Glomerular endothelial cell (primary cell): ENCODE data around the gene USH2A. TPM values are rescaled to one million over a fixed set of nuclear protein-coding genes. Genes with fewer than 3 reads are reported as not detected.

Experiments used
- DNase-seq: peaks from one replicate; pipeline ENCODE4 v3.0.0-alpha.2; 2011; ENCODE audit warnings: low read depth, low spot score; ENCODE audit errors: extremely low read depth
- total RNA-seq: library from RNA; depleted of rRNA; stranded (reverse); fragments of >200 nt; gene quantifications from 2 replicates; pipeline ENCODE4 v1.2.3, GENCODE V29; 2015

Gene USH2A
- total RNA-seq, 1 donor from 2014 or later: not detected

GRCh38 chr1:215830226-215830810 lies 592.9 kb downstream of the USH2A start:
- DNase-seq: no peak

GRCh38 chr1:215825056-215825455 lies 598.2 kb downstream of the USH2A start:
- DNase-seq: no peak

GRCh38 chr1:215824245-215824644 lies 599.0 kb downstream of the USH2A start:
- DNase-seq: no peak

- DNase-seq: no peak
Observed at GRCh38 chr1:215819114-215819513, 604.1 kb downstream of the USH2A start.

- DNase-seq: no peak
Observed at GRCh38 chr1:215807911-215808436, 615.3 kb downstream of the USH2A start.

GRCh38 chr1:215807218-215807617 lies 616.0 kb downstream of the USH2A start:
- no peak for DNase-seq

- no peak for DNase-seq
Observed at GRCh38 chr1:215797859-215798258, 625.4 kb downstream of the USH2A start.

GRCh38 chr1:215794156-215794555 lies 629.1 kb downstream of the USH2A start:
- no peak for DNase-seq

GRCh38 chr1:215793180-215793579 lies 630.1 kb downstream of the USH2A start:
- no peak for DNase-seq

GRCh38 chr1:215792446-215792845 lies 630.8 kb downstream of the USH2A start:
- DNase-seq: no peak

GRCh38 chr1:215789981-215790380 lies 633.3 kb downstream of the USH2A start:
- no peak for DNase-seq

- no peak for DNase-seq
Observed at GRCh38 chr1:215786997-215787396, 636.3 kb downstream of the USH2A start.

- no peak for DNase-seq
Observed at GRCh38 chr1:215780641-215781040, 642.6 kb downstream of the USH2A start.

- DNase-seq: no peak
Observed at GRCh38 chr1:215780139-215780538, 643.1 kb downstream of the USH2A start.

GRCh38 chr1:215779729-215780128 lies 643.5 kb downstream of the USH2A start:
- no peak for DNase-seq

- no peak for DNase-seq
Observed at GRCh38 chr1:215777370-215777925, 645.8 kb downstream of the USH2A start.

- no peak for DNase-seq
Observed at GRCh38 chr1:215776336-215776735, 646.9 kb downstream of the USH2A start.

- no peak for DNase-seq
Observed at GRCh38 chr1:215772151-215772550, 651.1 kb downstream of the USH2A start.

GRCh38 chr1:215768303-215768702 lies 654.9 kb downstream of the USH2A start:
- DNase-seq: no peak

- DNase-seq: no peak
Observed at GRCh38 chr1:215767761-215768160, 655.5 kb downstream of the USH2A start.

- no peak for DNase-seq
Observed at GRCh38 chr1:215766521-215766920, 656.7 kb downstream of the USH2A start.

GRCh38 chr1:215765833-215766232 lies 657.4 kb downstream of the USH2A start:
- no peak for DNase-seq

GRCh38 chr1:215761446-215761845 lies 661.8 kb downstream of the USH2A start:
- no peak for DNase-seq
